Skeletal muscle tissue (tissue), 4 donors: ENCODE results near the gene ROR2. TPM values are rescaled to one million over a fixed set of nuclear protein-coding genes. Genes with fewer than 3 reads are reported as not detected.

Experiments
- H3K27ac ChIP-seq: one replicate; pipeline ENCODE4 v1.7.0; 2013; ENCODE audit warnings: mild to moderate bottlenecking, low read depth, low read length, inconsistent platforms
- H3K27me3 ChIP-seq, 3 donors: one replicate each; pipeline ENCODE4 v1.7.0; 2013; ENCODE audit warnings: low read length in 3 of 3; ENCODE audit not compliant: control insufficient read depth in 3 of 3, insufficient read depth in 3 of 3
- H3K36me3 ChIP-seq, 3 donors: one replicate each; pipeline ENCODE4 v1.7.0; 2013; ENCODE audit warnings: low read length in 3 of 3; ENCODE audit not compliant: control insufficient read depth in 3 of 3, insufficient read depth in 3 of 3
- H3K4me1 ChIP-seq, 3 donors: one replicate each; pipeline ENCODE4 v1.7.0; 2013; ENCODE audit warnings: low read length in 3 of 3, mild to moderate bottlenecking in 3 of 3; ENCODE audit not compliant: control insufficient read depth in 3 of 3, insufficient read depth in 3 of 3
- H3K4me3 ChIP-seq, 3 donors: one replicate each; pipeline ENCODE4 v1.7.0; 2013; ENCODE audit warnings: low read length in 3 of 3
- H3K9ac ChIP-seq, 3 donors: one replicate each; pipeline ENCODE4 v1.7.0; 2013; ENCODE audit warnings: low read length in 3 of 3, mild to moderate bottlenecking in 3 of 3, moderate library complexity in 2 of 3, low read depth in 1 of 3
- H3K9me3 ChIP-seq, 3 donors: one replicate each; pipeline ENCODE4 v1.7.0; 2013; ENCODE audit warnings: low read length in 3 of 3; ENCODE audit not compliant: control insufficient read depth in 3 of 3
- total RNA-seq: library from RNA; depleted of rRNA; stranded (reverse); fragments of >200 nt; gene quantifications from one replicate; pipeline ENCODE4 v1.2.3, GENCODE V29; 2014
- donor health status: Osteomylitis.

Gene ROR2
- total RNA-seq, 1 donor from 2014 or later, result 4.2 TPM

- Histone ChIP-seq H3K27me3 (peaks cover 14 to 22% (median 19%) of the 10 kb centered on the region in 3 donors), H3K4me3 (no peak overlapping the region), H3K9ac (no peak overlapping the region), H3K9me3 (no peaks in the 10 kb centered on the region), H3K27ac (no peak overlapping the region), H3K36me3 (no peaks in the 10 kb centered on the region), H3K4me1 (peaks cover 2 to 8% (median 4%) of the 10 kb centered on the region in 3 donors)
Measured at GRCh38 chr9:91840469-91840868, 109.6 kb downstream of the ROR2 start.

- no peak overlapping the region for H3K27ac ChIP-seq
- peaks cover 15 to 22% (median 19%) of the 10 kb centered on the region in 3 donors for H3K27me3 ChIP-seq
- no peaks in the 10 kb centered on the region for H3K36me3 ChIP-seq
- H3K4me3 ChIP-seq, result no peak overlapping the region
- no peaks in the 10 kb centered on the region for H3K9me3 ChIP-seq
- H3K4me1 ChIP-seq, result peaks cover 2 to 8% (median 4%) of the 10 kb centered on the region in 3 donors
- H3K9ac ChIP-seq, result no peak overlapping the region
Measured at GRCh38 chr9:91839926-91840465, 110.0 kb downstream of the ROR2 start.

- Histone ChIP-seq H3K4me3 (peak overlapping the region; percentile 7 to 52 (median 27)), H3K9ac (no peak overlapping the region), H3K36me3 (no peaks in the 10 kb centered on the region), H3K27me3 (peaks cover 18 to 31% (median 20%) of the 10 kb centered on the region in 3 donors), H3K27ac (no peak overlapping the region), H3K4me1 (peaks cover 0 to 8% (median 1%) of the 10 kb centered on the region in 3 donors), H3K9me3 (no peaks in the 10 kb centered on the region)
Measured at GRCh38 chr9:91837981-91838731, 111.9 kb downstream of the ROR2 start.

- Histone ChIP-seq H3K36me3 (no peaks in the 10 kb centered on the region), H3K9ac (no peak overlapping the region), H3K9me3 (no peaks in the 10 kb centered on the region), H3K27ac (no peak overlapping the region), H3K4me1 (peaks cover 0 to 8% (median 0%) of the 10 kb centered on the region in 3 donors), H3K27me3 (peaks cover 18 to 31% (median 21%) of the 10 kb centered on the region in 3 donors), H3K4me3 (no peak overlapping the region)
Measured at GRCh38 chr9:91836515-91836914, 113.5 kb downstream of the ROR2 start.

GRCh38 chr9:91835632-91836031 lies 114.4 kb downstream of the ROR2 start:
- no peaks in the 10 kb centered on the region for H3K9me3 ChIP-seq

GRCh38 chr9:91835216-91835615 lies 114.8 kb downstream of the ROR2 start:
- Histone ChIP-seq H3K9me3 (no peaks in the 10 kb centered on the region), H3K4me1 (peaks cover 0 to 8% (median 0%) of the 10 kb centered on the region in 3 donors), H3K27me3 (peaks cover 13 to 26% (median 21%) of the 10 kb centered on the region in 3 donors), H3K9ac (no peak overlapping the region), H3K27ac (no peak overlapping the region), H3K36me3 (no peaks in the 10 kb centered on the region), H3K4me3 (no peak overlapping the region)

More at GRCh38 chr9:91835632-91836031, 114.4 kb downstream of the ROR2 start:
- H3K36me3 ChIP-seq, result no peaks in the 10 kb centered on the region
- peaks cover 0 to 8% (median 0%) of the 10 kb centered on the region in 3 donors for H3K4me1 ChIP-seq
- H3K27ac ChIP-seq, result no peak overlapping the region
- H3K4me3 ChIP-seq, result no peak overlapping the region
- peaks cover 14 to 30% (median 21%) of the 10 kb centered on the region in 3 donors for H3K27me3 ChIP-seq
- H3K9ac ChIP-seq, result no peak overlapping the region

- H3K9me3 ChIP-seq, result no peaks in the 10 kb centered on the region
- no peak overlapping the region for H3K4me3 ChIP-seq
- peaks cover 0 to 8% (median 0%) of the 10 kb centered on the region in 3 donors for H3K4me1 ChIP-seq
- no peak overlapping the region for H3K9ac ChIP-seq
- no peak overlapping the region for H3K27ac ChIP-seq
- peaks cover 13 to 24% (median 21%) of the 10 kb centered on the region in 3 donors for H3K27me3 ChIP-seq
- H3K36me3 ChIP-seq, result no peaks in the 10 kb centered on the region
Measured at GRCh38 chr9:91834740-91835139, 115.3 kb downstream of the ROR2 start.

- Histone ChIP-seq H3K9me3 (no peaks in the 10 kb centered on the region), H3K27ac (no peak overlapping the region), H3K36me3 (no peaks in the 10 kb centered on the region), H3K9ac (no peak overlapping the region), H3K27me3 (peaks cover 8 to 16% (median 15%) of the 10 kb centered on the region in 3 donors), H3K4me3 (no peak overlapping the region), H3K4me1 (peaks cover 0 to 5% (median 0%) of the 10 kb centered on the region in 3 donors)
Measured at GRCh38 chr9:91833878-91834255, 116.2 kb downstream of the ROR2 start.

- no peak overlapping the region for H3K27ac ChIP-seq
- no peak overlapping the region for H3K4me3 ChIP-seq
- H3K27me3 ChIP-seq, result peaks cover 4 to 11% (median 11%) of the 10 kb centered on the region in 3 donors
- H3K9ac ChIP-seq, result no peak overlapping the region
- no peaks in the 10 kb centered on the region for H3K36me3 ChIP-seq
- H3K4me1 ChIP-seq, result no peaks in the 10 kb centered on the region
- H3K9me3 ChIP-seq, result no peaks in the 10 kb centered on the region
Measured at GRCh38 chr9:91833096-91833877, 116.7 kb downstream of the ROR2 start.
